ENCODE measurements around the gene MAP3K19.

The MAP3K19 gene

GRCh38 chr2:134917888-134918525, 129.2 kb downstream of the MAP3K19 start (continued):
- no peak for TF ChIP-seq ATF2 (tag by site-specific recombination; IDR thresholded peaks at IDR 0.05; ENCODE audit: low read depth)
- TF ChIP-seq PRDM10 (tag by site-specific recombination; IDR thresholded peaks at IDR 0.05): peak; percentile 67
- no peak for TF ChIP-seq ZNF404 (tag by site-specific recombination; IDR thresholded peaks at IDR 0.05)
- no peak for TF ChIP-seq ZNF626 (tag by site-specific recombination; IDR thresholded peaks at IDR 0.05)
- TF ChIP-seq IKZF3 (tag by site-specific recombination; IDR thresholded peaks at IDR 0.05): no peak
- no peak for TF ChIP-seq ZNF555 (tag by site-specific recombination; conservative IDR thresholded peaks at IDR 0.05)
- TF ChIP-seq ZNF398 (tag by site-specific recombination; IDR thresholded peaks at IDR 0.05): peak; percentile 63
- TF ChIP-seq TRIM28 (IDR thresholded peaks at IDR 0.05; ENCODE audit: borderline replicate concordance, low read length): no peak
- no peak for TF ChIP-seq SALL2 (tag by site-specific recombination; IDR thresholded peaks at IDR 0.05; ENCODE audit: borderline replicate concordance)
- peak; percentile 42; the same call in 1 of the 2 replicates for TF ChIP-seq ZNF121 (tag by site-specific recombination; IDR thresholded peaks at IDR 0.05)
- no peak for TF ChIP-seq ZSCAN16 (tag by site-specific recombination; IDR thresholded peaks at IDR 0.05)
- TF ChIP-seq ZSCAN18 (tag by site-specific recombination; IDR thresholded peaks at IDR 0.05): no peak
- no peak for TF ChIP-seq ZNF658 (tag by site-specific recombination; IDR thresholded peaks at IDR 0.05)
- no peak for TF ChIP-seq ZNF138 (tag by site-specific recombination; IDR thresholded peaks at IDR 0.05; ENCODE audit: borderline replicate concordance)
- TF ChIP-seq ZNF585B (tag by site-specific recombination; IDR thresholded peaks at IDR 0.05): no peak
- TF ChIP-seq ZNF366 (tag by site-specific recombination; conservative IDR thresholded peaks at IDR 0.05): no peak
- TF ChIP-seq REST (tag by site-specific recombination; IDR thresholded peaks at IDR 0.05): no peak
- TF ChIP-seq ZFP37 (tag by site-specific recombination; IDR thresholded peaks at IDR 0.05): 0 out of 2 replicates have a peak, but pooled peaks have one; percentile 28
- TF ChIP-seq ZNF629 (tag by site-specific recombination; IDR thresholded peaks at IDR 0.05): no peak
- TF ChIP-seq ZSCAN30 (tag by site-specific recombination; IDR thresholded peaks at IDR 0.05): 0 out of 2 replicates have a peak, but pooled peaks have one; percentile 24
- no peak for TF ChIP-seq ZNF785 (tag by site-specific recombination; IDR thresholded peaks at IDR 0.05)
- no peak for TF ChIP-seq ZNF37A (tag by site-specific recombination; IDR thresholded peaks at IDR 0.05)
- TF ChIP-seq ZNF621 (tag by site-specific recombination; IDR thresholded peaks at IDR 0.05): no peak
- TF ChIP-seq ZBTB44 (tag by site-specific recombination; IDR thresholded peaks at IDR 0.05): no peak
- TF ChIP-seq ZNF777 (tag by site-specific recombination; IDR thresholded peaks at IDR 0.05; ENCODE audit: borderline replicate concordance): no peak
- no peak for TF ChIP-seq ZNF560 (tag by site-specific recombination; IDR thresholded peaks at IDR 0.05; ENCODE audit: borderline replicate concordance)
- no peak for TF ChIP-seq ZBTB17 (tag by site-specific recombination; IDR thresholded peaks at IDR 0.05)

Data from HEK293 (cell line).